Right lobe of liver (tissue), 6 donors: ENCODE measurements around the gene ASCC3. TPM values are rescaled to one million over a fixed set of nuclear protein-coding genes. Genes with fewer than 3 reads are reported as not detected.

Experiments used
- ATAC-seq, 4 donors: fragments of 200-7000 bp; cut with Tn5 transposase; one replicate each; pipeline ENCODE4 v1.9.1; 2020; ENCODE audit warnings: mild to moderate bottlenecking in 4 of 4, moderate library complexity in 4 of 4
- DNase-seq, 3 donors: peaks; one replicate each; pipeline ENCODE4 v3.0.0-alpha.2; 2020
- H3K27ac ChIP-seq, 3 donors: fragments of 200-600 bp; one replicate each; pipeline ENCODE4 v1.8.0; 2022
- H3K27me3 ChIP-seq, 2 donors: fragments of 200-600 bp; one replicate each; pipeline ENCODE4 v1.8.0; 2022
- H3K36me3 ChIP-seq, 4 donors: fragments of 200-600 bp; sonication (generic) in 1 of 4; one replicate each; pipeline versions ENCODE4 v1.5.1 to v1.8.0; 2017 to 2022; ENCODE audit warnings: control low read depth in 1 of 4
- H3K4me1 ChIP-seq, 4 donors: fragments of 200-600 bp; sonication (generic) in 1 of 4; one replicate each; pipeline versions ENCODE4 v1.5.1 to v1.8.0; 2017 to 2022; ENCODE audit warnings: control low read depth in 1 of 4
- H3K4me3 ChIP-seq, 3 donors: fragments of 200-600 bp; one replicate each; pipeline ENCODE4 v1.8.0; 2022
- H3K9me3 ChIP-seq, 4 donors: fragments of 200-600 bp; sonication (generic) in 1 of 4; one replicate each; pipeline versions ENCODE4 v1.5.1 to v1.8.0; 2017 to 2022; ENCODE audit warnings: control low read depth in 1 of 4
- POLR2A ChIP-seq: fragments of 450-650 bp; IDR thresholded peaks from one replicate; pipeline ENCODE4 v1.6.1; 2017; ENCODE audit warnings: antibody characterized with exemption, mild to moderate bottlenecking
- WGBS: methylation state at CpG from one replicate; pipeline ENCODE4 v1.1.6; 2018; ENCODE audit warnings: low coverage, low lambda C conversion rate; ENCODE audit not compliant: insufficient coverage; ENCODE audit errors: missing lambda C conversion rate; 5-methylcytosine and 5-hydroxymethylcytosine counted together
- intact Hi-C, 2 donors: fragments of 100-400 bp; cut with DNase I; formaldehyde crosslinking; loops; one replicate each; pipeline versions ENCODE4 v1.11.2 to v1.14.1; 2022
- total RNA-seq, 6 experiments: library from RNA; depleted of rRNA in 2 of 6; stranded (reverse); fragments of >200 nt in 2 of 6; fragmentation: NEBNext Ultra II Directional in 3 of 6; extraction: Animal tissue kit (Norgen Biotek cat#: 25700) in 3 of 6; gene quantifications; one replicate each; pipeline versions ENCODE4 v1.1.0 to v1.2.4, GENCODE V29; 2016 to 2023
- TF ChIP-seq, protein P1 (sequence below), 4 donors: fragments of 200-600 bp in 3 of 4; fragments of 450-650 bp in 1 of 4; IDR thresholded peaks; one replicate each; pipeline versions ENCODE4 v1.5.1 to v1.8.0; 2016 to 2022; ENCODE audit warnings: antibody characterized with exemption in 4 of 4, mild to moderate bottlenecking in 2 of 4
- donor health status: DM: no; HTN: yes; CAD: no.
- donor health status: DM: no; HTN: no; CAD: no.
- donor health status: DM: no; HTN: no; CAD: no.
- donor health status: DM: no; HTN: yes; CAD: no.
- donor health status: DM: no; HTN: yes; CAD: no.

The ASCC3 gene
- total RNA-seq, 6 experiments from 2014 or later = 17.0 to 28.2 (median 24.9) TPM

DNA sequence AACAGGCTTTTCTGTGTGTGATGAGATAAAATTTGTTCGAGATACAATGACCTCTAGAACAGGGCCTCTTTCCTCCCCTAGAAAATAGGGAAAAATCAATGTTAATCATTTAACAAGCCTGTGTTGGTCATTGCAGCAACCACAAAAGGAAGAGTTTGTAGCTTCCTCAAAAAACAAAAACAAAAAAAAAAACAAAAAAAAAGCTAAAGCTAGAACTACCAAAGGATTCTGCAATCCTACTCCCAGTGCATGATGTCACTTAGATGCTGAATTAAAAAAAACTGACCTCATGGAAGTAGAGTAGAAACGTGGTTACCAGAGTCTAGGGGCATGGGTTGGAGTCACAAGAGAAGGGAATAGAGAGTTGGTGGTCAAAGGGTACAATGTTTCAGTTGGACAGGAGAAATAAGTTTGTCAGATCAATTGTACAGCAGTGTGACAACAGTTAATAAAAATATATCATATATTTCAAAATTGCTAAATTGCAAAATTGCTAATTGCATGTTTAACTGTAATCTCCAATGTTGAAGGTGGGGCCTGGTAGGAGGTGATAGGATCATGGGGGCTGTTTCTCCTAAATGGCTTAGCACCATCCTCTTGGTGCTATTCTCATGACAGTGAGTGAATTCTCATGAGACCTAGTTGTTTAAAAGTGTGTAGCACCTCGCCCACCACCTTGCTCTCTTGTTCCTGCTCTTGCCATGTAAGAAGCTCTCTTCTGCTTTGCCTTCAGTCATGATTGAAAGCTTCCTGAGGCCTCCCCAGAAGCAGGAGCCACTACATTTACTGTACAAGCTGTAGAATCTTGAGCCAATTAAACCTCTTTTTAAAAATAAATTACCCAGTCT is 253.0 kb downstream of the ASCC3 start:
- WGBS = 51% methylated on average over 3 of the region's 3 CpGs
- TF ChIP-seq, protein P1, sequence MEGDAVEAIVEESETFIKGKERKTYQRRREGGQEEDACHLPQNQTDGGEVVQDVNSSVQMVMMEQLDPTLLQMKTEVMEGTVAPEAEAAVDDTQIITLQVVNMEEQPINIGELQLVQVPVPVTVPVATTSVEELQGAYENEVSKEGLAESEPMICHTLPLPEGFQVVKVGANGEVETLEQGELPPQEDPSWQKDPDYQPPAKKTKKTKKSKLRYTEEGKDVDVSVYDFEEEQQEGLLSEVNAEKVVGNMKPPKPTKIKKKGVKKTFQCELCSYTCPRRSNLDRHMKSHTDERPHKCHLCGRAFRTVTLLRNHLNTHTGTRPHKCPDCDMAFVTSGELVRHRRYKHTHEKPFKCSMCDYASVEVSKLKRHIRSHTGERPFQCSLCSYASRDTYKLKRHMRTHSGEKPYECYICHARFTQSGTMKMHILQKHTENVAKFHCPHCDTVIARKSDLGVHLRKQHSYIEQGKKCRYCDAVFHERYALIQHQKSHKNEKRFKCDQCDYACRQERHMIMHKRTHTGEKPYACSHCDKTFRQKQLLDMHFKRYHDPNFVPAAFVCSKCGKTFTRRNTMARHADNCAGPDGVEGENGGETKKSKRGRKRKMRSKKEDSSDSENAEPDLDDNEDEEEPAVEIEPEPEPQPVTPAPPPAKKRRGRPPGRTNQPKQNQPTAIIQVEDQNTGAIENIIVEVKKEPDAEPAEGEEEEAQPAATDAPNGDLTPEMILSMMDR (IDR thresholded peaks at IDR 0.05) = no peak
- no peak for TF ChIP-seq POLR2A
- peak in 2 of 4 donors; percentile 37 to 72 for ATAC-seq

GRCh38 chr6:100626721-100627120 is 254.4 kb downstream of the ASCC3 start:
- ATAC-seq (no peak), DNase-seq (no peak)
- TF ChIP-seq POLR2A = no peak
- intact Hi-C loops = no loop called here
- Histone ChIP-seq H3K27ac (no peak overlapping the region), H3K4me1 (no peaks in the 10 kb centered on the region), H3K36me3 (peaks cover 0 to 7% (median 3%) of the 10 kb centered on the region in 4 donors), H3K27me3 (no peaks in the 10 kb centered on the region), H3K4me3 (no peak overlapping the region), H3K9me3 (no peaks in the 10 kb centered on the region)
- 92% methylated on average over 1 of the region's 1 CpG for WGBS

More for the DNA sequence above, 253.0 kb downstream of the ASCC3 start:
- Histone ChIP-seq H3K36me3 (peaks cover 0 to 7% (median 1%) of the 10 kb centered on the region in 4 donors), H3K27me3 (no peaks in the 10 kb centered on the region), H3K27ac (no peak overlapping the region), H3K4me3 (no peak overlapping the region), H3K9me3 (no peaks in the 10 kb centered on the region), H3K4me1 (no peaks in the 10 kb centered on the region)
- no peak for DNase-seq
- intact Hi-C loops = no loop called here

- Histone ChIP-seq H3K4me3 (no peak overlapping the region), H3K27ac (no peak overlapping the region), H3K9me3 (no peaks in the 10 kb centered on the region), H3K27me3 (no peaks in the 10 kb centered on the region), H3K4me1 (peaks cover 0 to 5% (median 0%) of the 10 kb centered on the region in 4 donors), H3K36me3 (peaks cover 0 to 7% (median 3%) of the 10 kb centered on the region in 4 donors)
- 97% methylated on average over 2 of the region's 2 CpGs for WGBS
- no peak for DNase-seq
- ATAC-seq = no peak
- TF ChIP-seq POLR2A = no peak
- TF ChIP-seq, protein P1 (IDR thresholded peaks at IDR 0.05) = no peak
- intact Hi-C loops = no loop called here
Measured at GRCh38 chr6:100622907-100623692, 258.0 kb downstream of the ASCC3 start.

GRCh38 chr6:100620085-100620840 is 260.9 kb downstream of the ASCC3 start:
- Histone ChIP-seq H3K27me3 (no peaks in the 10 kb centered on the region), H3K27ac (no peak overlapping the region), H3K4me3 (no peak overlapping the region), H3K4me1 (peaks cover 0 to 5% (median 0%) of the 10 kb centered on the region in 4 donors), H3K9me3 (no peaks in the 10 kb centered on the region), H3K36me3 (peaks cover 0 to 8% (median 3%) of the 10 kb centered on the region in 4 donors)
- TF ChIP-seq, protein P1 (IDR thresholded peaks at IDR 0.05) = no peak
- TF ChIP-seq POLR2A = no peak
- ATAC-seq (no peak), DNase-seq (no peak)
- WGBS = 96% methylated on average over 3 of the region's 3 CpGs
- intact Hi-C loops = no loop called here
